HG03432 (cell line): ENCODE data around the gene MUC2.
"Not testable (repeated sequence)": the region's sequence is repeated elsewhere in the genome, so short reads cannot be mapped to it uniquely, and the experiment has no call there.

Experiments
- ATAC-seq: cut with Tn5 transposase; IDR thresholded peaks from one replicate; pipeline ENCODE4 v1.9.1; 2021; ENCODE audit warnings: mild to moderate bottlenecking, moderate library complexity; ENCODE audit not compliant: unreplicated experiment

MUC2 gene

DNA sequence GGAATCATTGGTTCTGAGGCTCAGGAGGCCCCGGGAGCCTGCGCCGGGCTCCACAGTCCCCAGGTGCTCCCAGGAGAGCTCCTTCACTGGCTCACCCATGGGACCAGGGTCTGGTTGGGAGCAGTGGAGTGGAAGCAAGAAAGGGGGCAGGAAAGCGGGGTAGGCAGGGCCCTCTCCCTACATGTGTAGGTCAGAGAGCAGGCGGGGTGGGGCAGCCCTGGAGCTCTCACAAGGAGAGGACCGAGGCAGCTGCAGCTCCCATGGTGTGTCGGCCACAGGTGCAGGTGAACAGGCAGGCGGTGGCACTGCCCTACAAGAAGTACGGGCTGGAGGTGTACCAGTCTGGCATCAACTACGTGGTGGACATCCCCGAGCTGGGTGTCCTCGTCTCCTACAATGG lies 28.3 kb downstream of the MUC2 start:
- ATAC-seq = no peak

DNA sequence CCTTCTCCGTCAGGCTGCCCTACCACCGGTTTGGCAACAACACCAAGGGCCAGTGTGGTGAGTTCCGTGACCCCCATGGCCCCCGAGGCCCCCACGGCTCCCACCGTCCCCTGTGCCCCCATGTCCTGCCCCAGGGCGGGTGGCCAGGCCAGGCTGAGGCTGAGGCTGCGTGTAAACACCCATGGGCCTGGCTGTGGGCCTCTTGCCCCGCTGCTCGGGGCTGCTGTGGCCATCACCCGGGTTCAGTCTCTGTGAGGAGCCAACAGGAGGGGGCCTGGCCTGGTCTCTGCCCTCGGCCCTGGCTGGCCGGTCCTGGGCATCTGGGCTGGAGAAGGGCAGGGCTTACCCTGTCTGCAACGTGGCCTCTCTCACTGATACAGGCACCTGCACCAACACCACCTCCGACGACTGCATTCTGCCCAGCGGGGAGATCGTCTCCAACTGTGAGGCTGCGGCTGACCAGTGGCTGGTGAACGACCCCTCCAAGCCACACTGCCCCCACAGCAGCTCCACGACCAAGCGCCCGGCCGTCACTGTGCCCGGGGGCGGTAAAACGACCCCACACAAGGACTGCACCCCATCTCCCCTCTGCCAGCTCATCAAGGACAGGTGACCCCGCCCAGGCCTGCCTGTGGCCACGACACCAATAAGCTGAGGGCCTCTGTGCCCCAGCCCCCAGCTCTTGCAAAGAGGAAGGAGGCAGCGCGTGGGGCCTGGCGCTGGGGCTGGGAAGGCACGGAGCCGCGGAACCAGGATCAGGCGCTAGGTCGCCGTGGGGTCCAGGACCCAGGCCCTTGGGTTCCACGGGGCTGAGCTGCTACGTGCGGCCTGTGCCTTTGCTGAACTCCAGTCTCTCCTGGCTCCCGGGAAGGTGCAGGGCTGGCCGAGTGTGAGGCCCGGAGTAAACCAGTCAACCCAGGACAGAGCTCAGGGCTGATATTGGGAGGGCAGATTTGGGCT lies 29.0 kb downstream of the MUC2 start:
- ATAC-seq = no peak

DNA sequence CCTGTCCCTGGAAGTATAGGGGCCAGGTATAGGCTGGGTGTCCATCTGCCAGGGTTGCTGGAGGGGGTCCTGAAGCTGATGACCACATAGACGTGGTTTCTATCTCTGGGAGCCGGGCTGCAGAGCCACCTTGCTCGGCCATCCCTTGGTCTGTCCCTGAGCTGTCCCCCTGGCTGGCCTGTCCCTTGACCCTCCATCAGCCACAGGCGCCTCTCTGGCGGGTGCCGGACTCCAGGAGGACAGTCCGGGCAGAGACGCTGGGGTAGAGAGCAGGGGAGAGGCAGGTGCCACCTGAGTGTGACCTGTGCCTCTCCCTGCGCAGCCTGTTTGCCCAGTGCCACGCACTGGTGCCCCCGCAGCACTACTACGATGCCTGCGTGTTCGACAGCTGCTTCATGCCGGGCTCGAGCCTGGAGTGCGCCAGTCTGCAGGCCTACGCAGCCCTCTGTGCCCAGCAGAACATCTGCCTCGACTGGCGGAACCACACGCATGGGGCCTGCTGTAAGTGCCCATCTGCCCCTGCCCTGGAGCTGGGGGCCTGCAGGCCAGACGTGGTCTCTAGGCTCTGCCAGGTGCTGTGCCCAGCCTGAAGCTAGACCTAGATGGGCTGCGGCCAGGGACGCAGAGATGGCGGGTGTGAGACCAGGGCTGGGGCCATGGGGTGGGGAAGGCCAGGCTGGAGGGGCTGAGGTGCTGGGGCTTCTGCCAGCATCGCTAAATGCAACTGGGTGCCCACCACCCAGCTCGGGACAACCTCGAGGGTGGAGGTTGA lies 29.9 kb downstream of the MUC2 start:
- ATAC-seq = no peak

DNA sequence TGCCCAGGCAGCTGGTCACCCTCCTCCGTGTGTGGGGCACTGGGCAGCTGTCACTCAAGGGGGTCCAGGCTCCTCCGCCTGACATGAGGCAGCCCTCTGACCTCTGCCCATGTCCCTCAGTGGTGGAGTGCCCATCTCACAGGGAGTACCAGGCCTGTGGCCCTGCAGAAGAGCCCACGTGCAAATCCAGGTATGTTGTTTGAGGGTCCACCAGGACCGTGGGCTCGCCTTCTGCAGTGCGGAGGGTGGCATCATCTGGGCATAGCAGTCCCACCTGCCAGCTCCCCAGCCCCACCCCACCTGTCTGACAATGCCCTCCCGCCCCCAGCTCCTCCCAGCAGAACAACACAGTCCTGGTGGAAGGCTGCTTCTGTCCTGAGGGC lies 30.5 kb downstream of the MUC2 start:
- ATAC-seq = no peak

DNA sequence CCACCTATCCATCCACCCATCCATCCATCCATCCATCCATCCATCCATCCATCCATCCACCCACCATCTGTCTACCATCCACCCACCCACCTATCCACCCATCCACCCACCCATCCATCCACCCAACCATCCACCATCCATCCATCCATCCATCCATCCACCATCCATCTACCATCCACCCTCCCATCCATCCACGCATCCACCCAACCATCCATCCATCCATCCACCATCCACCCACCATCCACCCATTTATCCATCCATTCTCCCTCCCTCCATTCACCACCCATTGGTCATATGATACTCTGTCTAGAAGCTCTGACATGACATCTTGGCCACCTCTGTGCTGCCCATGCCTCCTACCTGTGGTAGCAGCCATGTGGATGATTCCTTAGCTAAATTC lies 31.7 kb downstream of the MUC2 start:
- no peak for ATAC-seq

DNA sequence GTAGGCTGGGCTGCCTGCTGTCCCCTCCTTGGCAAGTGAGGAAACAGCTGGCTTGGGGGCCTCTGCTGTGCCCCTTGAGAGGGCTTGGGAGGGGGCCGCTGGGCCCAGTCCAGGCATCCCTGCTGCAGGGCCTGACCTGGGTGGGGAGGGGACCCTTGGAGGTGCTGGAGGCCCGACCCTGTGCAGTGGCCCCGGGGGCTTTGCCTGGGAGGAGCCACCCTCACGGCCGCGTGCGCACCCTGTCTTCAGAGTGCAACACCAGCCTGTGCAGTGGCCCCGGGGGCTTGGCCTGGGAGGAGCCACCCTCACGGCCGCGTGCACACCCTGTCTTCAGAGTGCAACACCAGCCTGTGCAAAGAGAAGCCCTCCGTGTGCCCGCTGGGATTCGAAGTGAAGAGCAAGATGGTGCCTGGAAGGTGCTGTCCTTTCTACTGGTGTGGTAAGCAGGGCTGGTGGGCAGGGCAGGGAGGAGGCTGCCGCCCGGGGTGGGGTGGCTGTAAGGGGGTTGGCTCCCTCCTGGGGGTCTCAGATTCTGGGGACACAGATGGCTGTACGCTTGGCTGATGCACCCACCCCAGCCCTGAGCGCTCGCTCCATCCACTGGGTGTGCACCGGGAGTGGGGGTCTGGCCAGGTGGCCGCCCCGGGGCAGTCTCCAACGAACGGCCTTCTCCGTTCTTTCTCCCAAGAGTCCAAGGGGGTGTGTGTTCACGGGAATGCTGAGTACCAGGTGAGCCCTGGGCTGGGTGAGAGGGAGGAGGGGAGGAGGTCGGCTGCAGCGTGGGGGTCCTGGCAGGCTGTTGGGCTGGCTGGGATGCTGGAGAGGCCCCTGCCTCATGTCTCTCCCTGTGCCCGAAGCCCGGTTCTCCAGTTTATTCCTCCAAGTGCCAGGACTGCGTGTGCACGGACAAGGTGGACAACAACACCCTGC lies 32.9 kb downstream of the MUC2 start:
- no peak for ATAC-seq

DNA sequence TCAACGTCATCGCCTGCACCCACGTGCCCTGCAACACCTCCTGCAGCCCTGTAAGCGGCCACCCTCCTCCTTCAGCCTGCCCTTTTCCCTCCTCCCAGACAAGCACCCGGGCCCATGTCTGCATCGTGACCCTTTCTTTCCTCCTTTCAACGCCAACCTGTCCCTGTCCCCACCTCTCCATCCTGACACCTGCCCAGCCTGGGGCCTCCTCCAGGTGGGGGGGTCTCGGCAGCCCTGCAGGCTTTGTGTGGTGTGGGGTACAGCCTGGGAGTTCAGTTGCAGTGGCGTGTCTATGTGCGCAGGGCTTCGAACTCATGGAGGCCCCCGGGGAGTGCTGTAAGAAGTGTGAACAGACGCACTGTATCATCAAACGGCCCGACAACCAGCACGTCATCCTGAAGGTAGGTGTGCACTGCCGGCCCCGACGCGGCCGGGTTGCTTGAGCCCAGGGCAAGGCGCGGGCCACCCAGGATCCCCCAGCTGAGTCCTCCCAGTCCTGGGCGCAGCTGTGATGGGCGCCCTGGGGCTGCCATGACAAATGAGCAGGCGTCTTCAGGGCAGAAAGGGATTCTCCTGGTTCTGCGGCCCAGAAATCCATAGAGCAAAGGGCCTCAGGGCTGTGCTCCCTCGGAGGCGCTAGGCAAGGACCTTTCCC lies 33.7 kb downstream of the MUC2 start:
- ATAC-seq = no peak

DNA sequence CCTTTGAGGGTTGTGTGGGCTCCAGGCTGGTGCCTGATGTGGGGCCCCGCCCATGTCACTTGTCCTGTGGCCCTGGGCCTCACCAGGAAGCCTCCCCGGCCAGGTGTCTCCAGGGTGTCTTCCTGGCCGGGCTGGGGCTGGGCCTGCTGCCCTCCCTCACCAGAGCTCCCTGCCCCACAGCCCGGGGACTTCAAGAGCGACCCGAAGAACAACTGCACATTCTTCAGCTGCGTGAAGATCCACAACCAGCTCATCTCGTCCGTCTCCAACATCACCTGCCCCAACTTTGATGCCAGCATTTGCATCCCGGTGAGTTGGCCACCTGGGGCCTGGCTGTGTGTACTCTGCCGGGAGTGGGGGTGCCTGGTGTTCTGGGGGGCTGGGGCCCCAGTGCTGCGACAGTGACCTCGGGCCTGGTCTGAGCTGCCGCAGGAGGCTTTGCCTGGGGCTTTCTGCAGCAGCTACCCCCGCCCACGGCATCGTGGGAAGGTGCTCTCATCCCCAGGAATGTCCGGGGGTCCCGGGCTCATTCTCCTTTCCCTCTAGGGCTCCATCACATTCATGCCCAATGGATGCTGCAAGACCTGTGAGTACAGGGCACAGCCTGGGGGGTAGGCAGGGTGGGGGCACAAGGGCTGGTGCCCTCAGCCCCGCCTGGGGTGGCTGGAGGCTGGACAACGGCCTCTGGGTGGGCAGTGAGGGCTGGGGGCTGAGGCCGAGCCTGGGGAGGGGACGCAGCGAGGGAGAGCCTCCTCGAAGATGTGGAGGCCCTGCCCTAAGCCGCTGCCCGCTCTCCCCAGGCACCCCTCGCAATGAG lies 34.6 kb downstream of the MUC2 start:
- ATAC-seq = no peak

DNA sequence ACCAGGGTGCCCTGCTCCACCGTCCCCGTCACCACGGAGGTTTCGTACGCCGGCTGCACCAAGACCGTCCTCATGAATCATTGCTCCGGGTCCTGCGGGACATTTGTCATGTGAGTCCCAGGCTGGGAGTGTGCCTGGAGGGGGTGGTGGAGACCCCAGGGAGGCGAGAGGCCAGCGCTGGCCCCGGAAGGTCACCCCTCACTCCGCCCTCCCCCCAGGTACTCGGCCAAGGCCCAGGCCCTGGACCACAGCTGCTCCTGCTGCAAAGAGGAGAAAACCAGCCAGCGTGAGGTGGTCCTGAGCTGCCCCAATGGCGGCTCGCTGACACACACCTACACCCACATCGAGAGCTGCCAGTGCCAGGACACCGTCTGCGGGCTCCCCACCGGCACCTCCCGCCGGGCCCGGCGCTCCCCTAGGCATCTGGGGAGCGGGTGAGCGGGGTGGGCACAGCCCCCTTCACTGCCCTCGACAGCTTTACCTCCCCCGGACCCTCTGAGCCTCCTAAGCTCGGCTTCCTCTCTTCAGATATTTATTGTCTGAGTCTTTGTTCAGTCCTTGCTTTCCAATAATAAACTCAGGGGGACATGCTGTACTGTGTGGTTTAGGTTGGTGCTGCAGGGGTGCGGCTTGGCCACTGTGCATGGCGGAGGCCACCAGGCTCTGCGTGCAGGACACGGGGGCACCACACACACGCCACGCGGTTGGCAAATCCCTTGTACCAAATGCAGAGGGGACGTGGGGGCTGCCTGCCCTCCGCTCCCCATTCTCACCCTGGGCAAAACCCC lies 35.4 kb downstream of the MUC2 start:
- ATAC-seq = no peak

DNA sequence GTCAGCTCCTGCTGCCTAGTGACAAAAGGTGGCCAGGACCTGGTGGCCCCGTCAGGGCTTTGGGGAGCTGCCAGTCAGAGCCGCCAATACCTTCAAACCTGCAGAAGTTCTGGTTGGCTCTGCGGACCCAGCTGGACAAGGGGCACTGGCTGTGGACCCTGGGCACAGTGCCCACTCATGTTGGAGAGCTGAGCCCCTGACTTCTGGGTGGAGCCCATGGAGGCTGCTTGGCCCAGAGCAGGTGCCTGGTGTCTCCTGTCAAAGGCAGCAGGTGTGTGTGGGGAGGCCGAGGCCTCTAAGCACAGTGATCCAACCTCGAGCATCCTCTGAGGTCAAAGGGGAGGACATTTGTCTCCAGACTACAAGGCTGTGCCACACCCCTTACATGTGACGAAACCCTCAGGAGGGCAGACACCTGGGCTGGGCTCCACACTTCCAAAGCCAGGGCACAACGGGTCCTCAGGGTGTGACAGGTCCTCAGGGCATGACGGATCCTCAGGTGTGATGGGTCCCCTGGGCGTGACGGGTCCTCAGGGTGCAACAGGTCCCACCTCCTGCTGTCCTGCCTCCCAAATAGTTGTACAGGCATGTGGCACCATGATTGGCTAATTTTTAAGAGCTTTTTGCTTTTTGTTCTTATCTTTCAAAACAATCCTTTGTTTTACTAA lies 37.0 kb downstream of the MUC2 start:
- no peak for ATAC-seq

DNA sequence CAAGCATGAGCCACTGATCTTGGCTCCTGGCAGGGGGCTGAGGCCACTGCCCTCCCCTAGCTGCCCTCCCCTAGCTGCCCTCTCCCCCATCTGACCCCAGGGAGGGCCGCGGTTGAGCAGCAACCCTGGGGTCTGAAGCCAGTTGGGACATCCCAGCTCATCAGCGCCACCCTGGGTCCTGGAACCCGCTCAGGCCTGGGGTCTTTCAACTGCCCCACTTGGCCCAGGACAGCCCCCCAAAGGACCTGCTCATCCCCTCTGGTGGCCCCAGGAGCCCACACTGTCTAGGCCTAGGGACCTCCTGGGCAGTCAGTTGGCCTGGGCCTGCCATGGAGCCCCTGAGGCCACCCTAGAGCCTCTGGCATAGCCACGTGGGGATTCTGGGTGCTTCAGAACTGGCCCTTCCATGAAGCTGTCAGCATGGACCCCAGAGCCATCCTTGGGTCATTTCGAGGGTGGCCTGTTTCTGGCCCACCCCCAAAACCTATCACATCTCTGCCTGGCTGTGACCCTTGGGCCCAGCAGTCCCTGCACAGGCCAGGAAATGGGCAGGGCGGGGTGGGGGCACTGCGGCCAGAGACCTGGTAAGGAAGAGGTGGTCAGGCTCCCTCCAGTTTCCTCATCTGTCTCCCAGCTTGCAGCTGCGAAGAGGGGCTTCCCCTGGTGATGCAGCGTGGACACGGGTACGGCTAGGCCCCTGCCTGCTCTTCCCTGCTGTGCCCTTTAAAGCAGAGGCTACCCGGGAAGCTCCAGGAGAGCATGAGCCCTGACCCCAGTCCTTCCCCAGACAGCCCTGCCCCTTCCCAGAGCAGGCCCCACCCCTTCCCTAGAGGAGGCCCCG lies 37.9 kb downstream of the MUC2 start:
- ATAC-seq = no peak

DNA sequence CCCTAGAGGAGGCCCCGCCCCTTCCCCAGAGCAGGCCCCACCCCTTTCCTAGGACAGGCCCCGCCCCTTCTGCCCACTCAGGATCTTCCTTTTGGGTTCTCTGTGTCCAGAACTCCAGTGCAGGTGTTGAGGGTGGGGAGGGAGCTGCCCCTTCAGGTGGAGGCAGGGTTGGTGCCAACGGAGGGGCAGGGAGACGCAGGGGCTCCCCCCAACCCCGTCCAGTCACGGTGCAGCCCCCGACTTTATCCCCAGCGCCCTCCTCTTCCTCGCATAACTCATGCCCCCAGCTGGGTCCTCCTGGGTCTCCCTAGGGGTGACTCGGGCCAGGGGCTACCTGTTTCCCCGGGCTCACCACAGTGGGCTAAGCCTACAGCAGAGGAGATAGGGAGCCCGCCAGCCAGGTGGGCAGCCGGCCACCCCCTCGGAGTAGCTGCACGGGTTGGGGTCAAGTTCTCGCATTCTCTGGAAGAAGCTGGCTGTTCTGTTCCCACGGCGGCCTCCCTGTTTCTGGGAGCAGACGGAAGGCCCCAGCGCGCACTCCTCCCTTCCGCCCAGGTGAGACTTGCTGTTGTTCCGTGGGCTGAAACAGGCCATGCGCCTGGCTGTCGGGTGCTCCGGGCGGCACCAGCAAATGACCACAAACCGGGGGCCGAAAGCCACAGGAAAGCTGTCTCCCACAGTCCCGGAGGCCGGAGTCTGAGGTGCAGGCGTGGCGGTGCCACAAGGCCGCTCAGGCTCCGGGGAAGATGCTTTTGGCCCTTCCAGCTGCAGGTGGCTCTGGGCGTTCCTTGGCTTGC lies 38.9 kb downstream of the MUC2 start:
- no peak for ATAC-seq

DNA sequence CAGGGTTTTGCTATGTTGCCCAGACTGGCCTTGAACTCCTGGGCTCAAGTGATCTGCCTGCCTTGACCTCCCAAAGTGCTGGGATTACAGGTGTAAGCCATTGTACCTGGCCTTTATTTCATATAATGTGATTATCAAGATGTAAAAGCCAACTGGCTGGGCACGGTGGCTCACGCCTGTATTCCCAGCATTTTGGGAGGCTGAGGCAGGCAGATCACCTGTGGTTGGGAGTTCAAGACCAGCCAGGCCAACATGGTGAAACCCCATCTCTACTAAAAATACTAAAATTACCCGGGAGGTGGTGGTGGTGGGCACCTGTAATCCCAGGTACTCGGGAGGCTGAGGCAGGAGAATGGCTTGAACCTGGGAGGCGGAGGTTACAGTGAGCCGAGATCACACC lies 40.6 kb downstream of the MUC2 start:
- ATAC-seq = not testable (repeated sequence)

DNA sequence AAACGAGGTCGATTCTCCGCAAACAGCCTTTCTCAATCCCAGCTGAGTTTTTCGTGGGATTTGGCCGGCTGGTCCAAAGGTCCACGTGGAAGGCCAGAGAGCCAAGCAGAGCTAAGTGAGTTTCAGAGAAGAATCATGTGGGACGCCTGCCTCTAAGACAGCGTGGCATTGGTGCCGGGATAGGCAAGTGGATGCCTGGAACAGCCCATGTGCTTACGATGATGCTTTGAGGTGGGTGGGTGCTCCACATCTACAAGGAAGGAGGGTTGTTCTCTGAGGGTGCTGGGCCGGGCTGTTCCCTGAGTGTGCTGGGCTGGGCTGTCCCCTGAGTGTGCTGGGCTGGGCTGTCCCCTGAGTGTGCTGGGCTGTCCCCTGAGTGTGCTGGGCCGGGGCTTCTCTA lies 41.4 kb downstream of the MUC2 start:
- ATAC-seq = no peak

DNA sequence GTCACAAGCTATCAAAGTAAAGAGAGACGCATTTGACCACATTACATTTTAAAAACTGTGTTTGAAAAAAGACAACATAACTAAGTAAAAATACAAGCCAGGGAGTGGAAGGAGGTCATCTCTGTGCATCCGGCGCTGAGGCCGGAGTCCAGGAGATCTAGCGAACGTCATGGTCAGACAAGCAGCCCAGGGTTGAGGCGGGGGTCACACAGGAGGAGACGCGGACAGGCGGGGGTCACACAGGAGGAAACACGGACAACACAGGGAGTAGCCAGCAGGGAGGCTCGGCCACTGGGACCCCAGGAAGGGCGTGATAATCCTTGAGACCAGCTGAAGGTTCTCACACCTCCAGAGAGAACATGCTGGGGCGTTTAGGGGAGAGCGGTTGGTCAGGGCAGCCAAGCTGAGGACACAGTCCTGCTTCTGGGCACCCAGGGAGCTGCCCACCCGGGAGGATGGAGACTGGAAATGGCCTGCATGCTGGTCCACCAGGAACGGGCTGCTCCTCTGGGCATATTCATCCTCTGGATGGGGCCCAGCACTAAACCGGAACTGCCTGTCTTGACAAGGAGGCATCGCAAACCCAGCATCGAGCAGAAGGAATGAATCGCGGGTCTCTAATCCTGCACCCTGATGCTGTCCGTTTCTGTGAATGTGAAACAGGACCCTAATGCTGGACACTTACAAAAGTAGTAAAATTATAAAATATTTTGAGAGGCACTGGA lies 42.2 kb downstream of the MUC2 start:
- ATAC-seq = no peak

DNA sequence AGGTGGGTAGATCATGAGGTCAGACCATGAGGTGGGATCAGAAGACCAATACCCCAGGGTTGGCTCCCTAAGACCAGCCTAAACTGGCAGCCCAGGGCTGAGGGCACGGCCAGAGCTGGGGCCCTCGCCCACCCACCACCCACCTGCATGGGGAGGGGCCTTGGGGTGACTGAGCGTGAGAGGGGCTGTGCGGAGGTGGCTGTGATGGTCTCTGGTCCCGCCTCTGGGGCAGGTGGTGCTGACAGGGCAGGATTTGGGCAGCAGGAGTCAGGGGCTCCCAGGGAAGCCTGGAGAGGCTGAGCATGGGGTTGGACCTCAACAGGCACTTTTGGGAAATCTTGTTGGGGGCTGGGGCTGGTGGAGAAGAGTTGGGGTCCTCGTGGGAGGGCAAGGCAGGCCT lies 43.3 kb downstream of the MUC2 start:
- no peak for ATAC-seq
